Mesenchymal stem cell (in vitro differentiated cells and primary cell): ENCODE results near the gene FAM187B.

Experiments used
- DNase-seq: peaks from one replicate; pipeline ENCODE4 v3.0.0-alpha.2; 2013
- H2AFZ ChIP-seq: one replicate; pipeline ENCODE4 v1.6.1; 2013; ENCODE audit warnings: low read depth, mild to moderate bottlenecking, control low read depth, inconsistent platforms, low read length, moderate library complexity
- H2AK5ac ChIP-seq: 2 replicates; pipeline ENCODE4 v1.6.1; 2013; ENCODE audit warnings: low read length, moderate library complexity, mild to moderate bottlenecking, inconsistent platforms; ENCODE audit not compliant: severe bottlenecking
- H2BK120ac ChIP-seq: one replicate; pipeline ENCODE4 v1.6.1; 2013; ENCODE audit warnings: low read depth, mild to moderate bottlenecking, inconsistent platforms, low read length, moderate library complexity
- H2BK12ac ChIP-seq, 2 experiments: one replicate each; pipeline ENCODE4 v1.6.1; 2013; ENCODE audit warnings: inconsistent platforms in 2 of 2, low read length in 2 of 2, mild to moderate bottlenecking in 2 of 2, moderate library complexity in 2 of 2, control low read depth in 1 of 2
- H2BK15ac ChIP-seq: one replicate; pipeline ENCODE4 v1.6.1; 2013; ENCODE audit warnings: mild to moderate bottlenecking, low read depth, inconsistent platforms; ENCODE audit not compliant: poor library complexity, severe bottlenecking
- H2BK5ac ChIP-seq: 2 replicates; pipeline ENCODE4 v1.6.1; 2013; ENCODE audit warnings: low read depth, mild to moderate bottlenecking, low read length, control low read depth, inconsistent platforms; ENCODE audit not compliant: poor library complexity, severe bottlenecking
- H3K14ac ChIP-seq, 2 experiments: one replicate each; pipeline ENCODE4 v1.6.1; 2013; ENCODE audit warnings: inconsistent platforms in 2 of 2, low read length in 2 of 2, control low read depth in 1 of 2, mild to moderate bottlenecking in 1 of 2, moderate library complexity in 1 of 2
- H3K18ac ChIP-seq, 2 experiments: one replicate each; pipeline ENCODE4 v1.6.1; 2013; ENCODE audit warnings: inconsistent platforms in 2 of 2, low read length in 2 of 2, control low read depth in 1 of 2, low read depth in 1 of 2, mild to moderate bottlenecking in 1 of 2
- H3K23ac ChIP-seq, 2 experiments: one replicate each; pipeline ENCODE4 v1.6.1; 2013; ENCODE audit warnings: inconsistent platforms in 2 of 2, low read length in 2 of 2, mild to moderate bottlenecking in 2 of 2, moderate library complexity in 2 of 2, control low read depth in 1 of 2
- H3K27ac ChIP-seq: 2 replicates; pipeline ENCODE4 v1.5.1; 2013; ENCODE audit warnings: mild to moderate bottlenecking, moderate library complexity, low read length, control low read depth, inconsistent platforms; ENCODE audit not compliant: poor library complexity, severe bottlenecking
- H3K27me3 ChIP-seq, 2 experiments: 2 replicates each; pipeline versions ENCODE4 v1.6.1 to v1.7.0; 2013; ENCODE audit warnings: low read length in 2 of 2, mild to moderate bottlenecking in 2 of 2, moderate library complexity in 2 of 2, control low read depth in 1 of 2, inconsistent platforms in 1 of 2; ENCODE audit not compliant: control insufficient read depth in 1 of 2, insufficient read depth in 1 of 2
- H3K36me3 ChIP-seq, 2 experiments: 2 replicates each; pipeline versions ENCODE4 v1.6.1 to v1.7.0; 2013; ENCODE audit warnings: low read length in 2 of 2, control low read depth in 1 of 2, inconsistent platforms in 1 of 2, low read depth in 1 of 2, mild to moderate bottlenecking in 1 of 2; ENCODE audit not compliant: insufficient read depth in 2 of 2, control insufficient read depth in 1 of 2
- H3K4ac ChIP-seq, 2 experiments: one replicate each; pipeline ENCODE4 v1.6.1; 2013; ENCODE audit warnings: inconsistent platforms in 2 of 2, low read length in 2 of 2, mild to moderate bottlenecking in 2 of 2, moderate library complexity in 2 of 2, control low read depth in 1 of 2, low read depth in 1 of 2
- H3K4me1 ChIP-seq: 2 replicates; pipeline ENCODE4 v1.6.1; 2013; ENCODE audit warnings: low read depth, low read length, control low read depth; ENCODE audit not compliant: control insufficient read depth, insufficient read depth
- H3K4me2 ChIP-seq: 2 replicates; pipeline ENCODE4 v1.6.1; 2013; ENCODE audit warnings: low read length, mild to moderate bottlenecking, inconsistent platforms; ENCODE audit not compliant: poor library complexity, severe bottlenecking
- H3K4me3 ChIP-seq, 2 experiments: 2 replicates each; pipeline versions ENCODE4 v1.5.1 to v1.7.0; 2013; ENCODE audit warnings: low read length in 2 of 2, mild to moderate bottlenecking in 2 of 2, control low read depth in 1 of 2, low read depth in 1 of 2; ENCODE audit not compliant: insufficient read depth in 1 of 2
- H3K79me1 ChIP-seq: replicated peaks from 2 replicates; pipeline ENCODE4 v1.6.1; 2013; ENCODE audit warnings: mild to moderate bottlenecking, control low read depth, low read length, inconsistent platforms; ENCODE audit not compliant: poor library complexity, severe bottlenecking
- H3K9ac ChIP-seq: 2 replicates; pipeline ENCODE4 v1.7.0; 2013; ENCODE audit warnings: mild to moderate bottlenecking, low read length, moderate library complexity
- H3K9me3 ChIP-seq: 2 replicates; pipeline ENCODE4 v1.7.0; 2013; ENCODE audit warnings: mild to moderate bottlenecking, low read length; ENCODE audit not compliant: control insufficient read depth
- H4K8ac ChIP-seq: one replicate; pipeline ENCODE4 v1.6.1; 2013; ENCODE audit warnings: inconsistent platforms, mild to moderate bottlenecking, low read length, moderate library complexity
- H4K91ac ChIP-seq: one replicate; pipeline ENCODE4 v1.6.1; 2013; ENCODE audit warnings: mild to moderate bottlenecking, low read length, inconsistent platforms
- WGBS: methylation state at CpG from one replicate; pipeline ENCODE4 v1.1.7; 2013; ENCODE audit warnings: mixed read lengths; 5-methylcytosine and 5-hydroxymethylcytosine counted together

FAM187B gene

DNA sequence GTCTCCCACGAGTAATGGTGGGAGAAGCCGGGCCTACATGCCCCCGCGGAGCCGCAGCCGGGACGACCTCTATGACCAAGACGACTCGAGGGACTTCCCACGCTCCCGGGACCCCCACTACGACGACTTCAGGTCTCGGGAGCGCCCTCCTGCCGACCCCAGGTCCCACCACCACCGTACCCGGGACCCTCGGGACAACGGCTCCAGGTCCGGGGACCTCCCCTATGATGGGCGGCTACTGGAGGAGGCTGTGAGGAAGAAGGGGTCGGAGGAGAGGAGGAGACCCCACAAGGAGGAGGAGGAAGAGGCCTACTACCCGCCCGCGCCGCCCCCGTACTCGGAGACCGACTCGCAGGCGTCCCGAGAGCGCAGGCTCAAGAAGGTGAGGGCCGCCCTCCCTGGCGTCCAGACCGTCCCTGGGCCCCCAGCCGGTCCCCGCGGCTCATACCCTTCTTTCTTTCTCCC, 38.8 kb upstream of the FAM187B start:
- peak overlapping the region in 1 of 2 experiments; percentile 93 for H3K14ac ChIP-seq
- peaks cover 30 to 38% of the 10 kb centered on the region in 2 experiments for H3K36me3 ChIP-seq
- WGBS: 13% methylated on average over 21 of the region's 40 CpGs
- peak overlapping the region; percentile 70 to 90 for H3K4me3 ChIP-seq
- peak overlapping the region; percentile 89 for H3K9ac ChIP-seq
- H3K4me2 ChIP-seq: peak overlapping the region; percentile 96
- H3K27ac ChIP-seq: peak overlapping the region; percentile 69
- H4K91ac ChIP-seq: peak overlapping the region; percentile 80
- H3K27me3 ChIP-seq: peaks cover 1 to 3% of the 10 kb centered on the region in 2 experiments
- H2BK15ac ChIP-seq: no peak overlapping the region
- H3K4me1 ChIP-seq: peaks cover 27% of the 10 kb centered on the region
- peak overlapping the region; percentile 88 for H4K8ac ChIP-seq
- no peak overlapping the region for H2AFZ ChIP-seq
- H3K79me1 ChIP-seq: peaks cover 32% of the 10 kb centered on the region
- H3K9me3 ChIP-seq: no peaks in the 10 kb centered on the region
- peak overlapping the region; percentile 0 to 97 for H3K23ac ChIP-seq
- H2AK5ac ChIP-seq: peak overlapping the region; percentile 79
- peak overlapping the region; percentile 47 for H2BK5ac ChIP-seq
- H2BK12ac ChIP-seq: no peak overlapping the region
- H3K18ac ChIP-seq: peak overlapping the region; percentile 71 to 89
- H3K4ac ChIP-seq: peak overlapping the region; percentile 99
- peak overlapping the region; percentile 86 for H2BK120ac ChIP-seq
- peak; percentile 3 for DNase-seq

DNA sequence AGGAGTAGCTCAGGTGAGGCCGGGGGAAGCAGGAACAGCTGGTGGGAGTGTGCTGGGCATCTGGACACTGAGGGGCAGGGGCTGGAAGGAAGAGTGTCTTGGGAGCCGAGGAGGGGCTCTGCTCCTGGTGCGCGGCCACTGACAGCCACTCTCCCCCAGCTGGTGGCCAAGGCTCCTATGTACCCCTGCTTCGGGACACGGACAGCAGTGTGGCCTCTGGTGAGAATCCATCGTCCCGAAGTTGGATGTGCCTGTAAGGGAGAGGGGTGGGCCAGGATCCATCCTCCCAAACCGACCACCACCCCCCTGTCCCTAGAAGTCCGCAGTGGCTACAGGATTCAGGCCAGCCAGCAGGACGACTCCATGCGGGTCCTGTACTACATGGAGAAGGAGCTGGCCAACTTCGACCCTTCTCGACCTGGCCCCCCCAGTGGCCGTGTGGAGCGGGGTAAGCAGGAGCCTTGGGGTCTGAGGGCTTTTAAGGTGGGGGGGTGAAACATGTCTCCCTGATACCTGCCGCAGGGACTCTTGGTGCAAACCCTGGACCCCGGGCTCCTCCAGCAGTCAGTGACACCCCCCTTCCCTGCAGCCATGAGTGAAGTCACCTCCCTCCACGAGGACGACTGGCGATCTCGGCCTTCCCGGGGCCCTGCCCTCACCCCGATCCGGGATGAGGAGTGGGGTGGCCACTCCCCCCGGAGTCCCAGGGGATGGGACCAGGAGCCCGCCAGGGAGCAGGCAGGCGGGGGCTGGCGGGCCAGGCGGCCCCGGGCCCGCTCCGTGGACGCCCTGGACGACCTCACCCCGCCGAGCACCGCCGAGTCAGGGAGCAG, 38.2 kb upstream of the FAM187B start:
- no peak overlapping the region for H2AFZ ChIP-seq
- peak overlapping the region; percentile 99 for H3K4ac ChIP-seq
- H3K23ac ChIP-seq: peak overlapping the region in 1 of 2 experiments; percentile 84
- H3K14ac ChIP-seq: peak overlapping the region in 1 of 2 experiments; percentile 93
- peak overlapping the region; percentile 88 for H4K8ac ChIP-seq
- H3K9ac ChIP-seq: peak overlapping the region; percentile 89
- H3K36me3 ChIP-seq: peaks cover 24 to 32% of the 10 kb centered on the region in 2 experiments
- no peak for DNase-seq
- H3K27me3 ChIP-seq: peaks cover 8% of the 10 kb centered on the region in 2 experiments
- H3K79me1 ChIP-seq: peaks cover 26% of the 10 kb centered on the region
- H3K4me1 ChIP-seq: peaks cover 28% of the 10 kb centered on the region
- H2BK120ac ChIP-seq: peak overlapping the region; percentile 86
- peak overlapping the region; percentile 80 for H4K91ac ChIP-seq
- 75% methylated on average over 32 of the region's 39 CpGs for WGBS
- H3K9me3 ChIP-seq: no peaks in the 10 kb centered on the region
- no peak overlapping the region for H2BK15ac ChIP-seq
- no peak overlapping the region for H2BK12ac ChIP-seq
- peak overlapping the region; percentile 96 for H3K4me2 ChIP-seq
- H3K4me3 ChIP-seq: peak overlapping the region; percentile 70 to 90
- peak overlapping the region; percentile 71 to 89 for H3K18ac ChIP-seq
- H2AK5ac ChIP-seq: no peak overlapping the region
- no peak overlapping the region for H2BK5ac ChIP-seq
- no peak overlapping the region for H3K27ac ChIP-seq

DNA sequence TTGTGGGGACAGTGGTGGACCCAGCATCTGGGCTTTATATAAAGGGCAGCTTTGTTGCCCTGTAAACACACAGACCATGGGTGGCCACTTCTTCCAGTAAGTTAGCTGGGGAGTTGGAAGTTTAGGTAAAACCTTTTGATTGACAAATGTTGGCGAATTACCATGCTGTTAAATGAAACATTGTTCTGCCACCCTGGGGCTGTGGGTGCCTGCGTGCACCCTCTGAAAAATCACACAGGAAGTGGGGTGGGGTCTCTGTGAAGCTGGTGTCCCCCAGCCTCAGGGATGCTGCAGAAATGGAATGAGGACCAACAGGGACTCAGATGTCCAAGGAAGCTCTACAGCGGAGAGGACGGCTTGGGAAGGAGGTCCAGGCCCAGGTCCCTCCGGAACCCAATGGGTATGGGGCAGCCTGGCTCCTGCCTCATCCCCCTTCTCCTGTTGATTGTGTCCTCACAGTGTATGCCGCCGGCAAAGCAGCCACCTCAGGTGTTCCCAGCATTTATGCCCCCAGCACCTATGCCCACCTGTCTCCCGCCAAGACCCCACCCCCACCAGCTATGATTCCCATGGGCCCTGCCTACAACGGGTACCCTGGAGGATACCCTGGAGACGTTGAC, 37.5 kb upstream of the FAM187B start:
- H3K9ac ChIP-seq: peak overlapping the region; percentile 89
- no peak overlapping the region for H2BK120ac ChIP-seq
- peaks cover 18% of the 10 kb centered on the region for H3K79me1 ChIP-seq
- H3K23ac ChIP-seq: no peak overlapping the region
- H2BK5ac ChIP-seq: no peak overlapping the region
- no peaks in the 10 kb centered on the region for H3K9me3 ChIP-seq
- no peak overlapping the region for H4K8ac ChIP-seq
- H2BK15ac ChIP-seq: no peak overlapping the region
- H2AFZ ChIP-seq: no peak overlapping the region
- DNase-seq: no peak
- peak overlapping the region in 1 of 2 experiments; percentile 90 for H3K4me3 ChIP-seq
- H3K36me3 ChIP-seq: peaks cover 16 to 24% of the 10 kb centered on the region in 2 experiments
- no peak overlapping the region for H4K91ac ChIP-seq
- no peak overlapping the region for H3K27ac ChIP-seq
- H2AK5ac ChIP-seq: no peak overlapping the region
- peaks cover 8 to 15% of the 10 kb centered on the region in 2 experiments for H3K27me3 ChIP-seq
- H3K4ac ChIP-seq: no peak overlapping the region
- 93% methylated on average over 8 of the region's 10 CpGs for WGBS
- H3K14ac ChIP-seq: no peak overlapping the region
- H3K4me1 ChIP-seq: peaks cover 28% of the 10 kb centered on the region
- H3K4me2 ChIP-seq: no peak overlapping the region
- no peak overlapping the region for H2BK12ac ChIP-seq
- H3K18ac ChIP-seq: no peak overlapping the region
